Mesothelial cell of epicardium (in vitro differentiated cells): ENCODE results near the gene ACER3. TPM values are rescaled to one million over a fixed set of nuclear protein-coding genes. Genes with fewer than 3 reads are reported as not detected.

ENCODE experiments used
- DNase-seq, 2 experiments: peaks; one replicate each; pipeline ENCODE4 v3.0.0; 2021; ENCODE audit warnings: low spot score in 2 of 2; ENCODE audit not compliant: unreplicated experiment in 2 of 2
- H3K27ac Mint-ChIP-seq: 2 replicates; pipeline ENCODE4 v1.8.0; 2021; ENCODE audit warnings: mixed read lengths
- H3K27me3 Mint-ChIP-seq: 2 replicates; pipeline ENCODE4 v1.8.0; 2021; ENCODE audit warnings: low read depth, mixed read lengths
- H3K36me3 Mint-ChIP-seq: 2 replicates; pipeline ENCODE4 v1.8.0; 2021; ENCODE audit warnings: mixed read lengths
- H3K4me1 Mint-ChIP-seq: 2 replicates; pipeline ENCODE4 v1.8.0; 2021; ENCODE audit warnings: mixed read lengths
- H3K4me3 Mint-ChIP-seq: 2 replicates; pipeline ENCODE4 v1.8.0; 2021; ENCODE audit warnings: mild to moderate bottlenecking, moderate library complexity, mixed read lengths
- H3K9me3 Mint-ChIP-seq: 2 replicates; pipeline ENCODE4 v1.8.0; 2021; ENCODE audit warnings: mixed read lengths
- total RNA-seq: library from RNA; stranded (reverse); gene quantifications from 3 replicates; pipeline ENCODE4 v1.2.1, GENCODE V29; 2021
- TF ChIP-seq, protein P1 (sequence below): fragments of 200-600 bp; sonication (generic); IDR thresholded peaks from one replicate; pipeline ENCODE4 v1.5.0; 2021; ENCODE audit warnings: antibody characterized with exemption; ENCODE audit not compliant: unreplicated experiment

Gene ACER3
- total RNA-seq, 1 donor from 2014 or later, result 17.5 TPM

DNA sequence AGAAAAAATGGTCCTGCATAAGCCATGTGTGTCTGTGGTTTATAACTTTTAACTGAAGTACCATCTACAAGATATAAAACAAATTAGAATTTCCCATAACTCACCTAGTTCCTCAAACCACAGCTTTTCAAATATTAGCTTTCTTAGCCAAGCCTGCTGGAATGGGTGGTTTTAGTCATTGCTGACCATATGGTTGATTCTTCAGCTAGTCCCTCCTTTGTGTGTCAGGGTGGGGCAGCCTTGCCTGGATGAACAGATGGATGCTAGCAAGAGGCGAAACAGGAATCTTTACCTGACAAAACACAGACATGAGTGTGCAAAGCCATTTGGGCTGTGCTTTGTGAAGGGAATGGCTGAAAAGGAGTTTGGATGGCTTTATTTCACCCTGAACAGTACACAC lies 166.6 kb downstream of the ACER3 start:
- Mint-ChIP-seq H3K36me3 (no peaks in the 10 kb centered on the region), H3K27me3 (peaks cover 28% of the 10 kb centered on the region), H3K27ac (no peak overlapping the region), H3K9me3 (no peaks in the 10 kb centered on the region), H3K4me3 (no peak overlapping the region), H3K4me1 (no peaks in the 10 kb centered on the region)
- no peak for DNase-seq
- TF ChIP-seq, protein P1, sequence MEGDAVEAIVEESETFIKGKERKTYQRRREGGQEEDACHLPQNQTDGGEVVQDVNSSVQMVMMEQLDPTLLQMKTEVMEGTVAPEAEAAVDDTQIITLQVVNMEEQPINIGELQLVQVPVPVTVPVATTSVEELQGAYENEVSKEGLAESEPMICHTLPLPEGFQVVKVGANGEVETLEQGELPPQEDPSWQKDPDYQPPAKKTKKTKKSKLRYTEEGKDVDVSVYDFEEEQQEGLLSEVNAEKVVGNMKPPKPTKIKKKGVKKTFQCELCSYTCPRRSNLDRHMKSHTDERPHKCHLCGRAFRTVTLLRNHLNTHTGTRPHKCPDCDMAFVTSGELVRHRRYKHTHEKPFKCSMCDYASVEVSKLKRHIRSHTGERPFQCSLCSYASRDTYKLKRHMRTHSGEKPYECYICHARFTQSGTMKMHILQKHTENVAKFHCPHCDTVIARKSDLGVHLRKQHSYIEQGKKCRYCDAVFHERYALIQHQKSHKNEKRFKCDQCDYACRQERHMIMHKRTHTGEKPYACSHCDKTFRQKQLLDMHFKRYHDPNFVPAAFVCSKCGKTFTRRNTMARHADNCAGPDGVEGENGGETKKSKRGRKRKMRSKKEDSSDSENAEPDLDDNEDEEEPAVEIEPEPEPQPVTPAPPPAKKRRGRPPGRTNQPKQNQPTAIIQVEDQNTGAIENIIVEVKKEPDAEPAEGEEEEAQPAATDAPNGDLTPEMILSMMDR, result no peak

DNA sequence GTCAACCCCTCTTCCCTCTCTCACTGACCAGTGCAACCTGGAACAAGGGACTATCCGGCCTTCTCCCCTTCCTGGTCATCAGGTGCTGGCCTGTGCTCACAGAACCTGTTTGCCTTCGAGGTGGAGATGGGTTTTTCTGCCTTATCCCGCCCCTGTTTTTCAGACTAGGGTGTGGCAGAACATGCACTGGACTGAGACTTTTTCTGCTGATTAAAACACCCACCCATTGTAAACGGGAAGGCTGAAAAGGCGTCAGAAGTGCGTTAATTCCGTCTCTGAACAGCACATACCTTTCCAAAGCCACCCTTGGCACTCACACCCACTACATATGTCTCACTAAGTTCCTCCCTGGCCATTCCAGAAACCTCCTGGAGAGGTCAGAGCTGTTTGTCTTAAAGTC lies 169.1 kb downstream of the ACER3 start:
- Mint-ChIP-seq H3K9me3 (no peaks in the 10 kb centered on the region), H3K36me3 (no peaks in the 10 kb centered on the region)

DNA sequence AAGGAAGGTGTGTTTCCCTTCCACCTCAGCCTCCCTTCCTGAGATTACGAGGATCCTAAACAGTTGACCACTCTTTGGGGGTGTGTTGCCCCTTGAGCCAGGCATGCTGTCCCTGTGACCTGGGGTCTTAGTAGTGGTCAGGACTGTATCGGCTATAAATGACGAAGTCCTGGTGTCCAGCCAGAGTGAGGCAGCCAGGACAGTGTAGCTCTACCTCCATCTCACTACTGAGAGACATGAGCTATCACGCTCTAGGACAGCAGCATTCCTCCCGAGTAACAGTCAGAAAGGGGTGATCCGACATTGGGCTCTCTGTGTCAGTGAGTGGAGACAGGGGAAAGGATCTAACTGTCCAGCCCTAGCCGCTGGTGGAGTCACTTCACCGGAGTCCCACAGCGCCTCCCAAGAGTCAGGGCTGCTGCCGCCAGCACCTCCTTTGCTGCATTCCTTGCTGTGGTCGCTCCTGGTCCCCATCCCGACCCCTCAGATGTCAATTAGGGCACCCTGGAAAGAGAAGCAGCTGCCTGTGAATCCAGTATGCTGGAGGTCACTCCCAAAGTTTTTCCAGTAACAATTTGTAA lies 170.2 kb downstream of the ACER3 start:
- Mint-ChIP-seq H3K4me1 (peaks cover 8% of the 10 kb centered on the region), H3K27ac (no peak overlapping the region), H3K36me3 (no peaks in the 10 kb centered on the region), H3K27me3 (peaks cover 28% of the 10 kb centered on the region), H3K4me3 (no peak overlapping the region), H3K9me3 (no peaks in the 10 kb centered on the region)
- no peak for DNase-seq
- TF ChIP-seq, protein P1, result no peak

More for the DNA sequence above, 169.1 kb downstream of the ACER3 start:
- no peak for DNase-seq
- TF ChIP-seq, protein P1, result no peak
- Mint-ChIP-seq H3K27me3 (peaks cover 28% of the 10 kb centered on the region), H3K4me3 (no peak overlapping the region), H3K4me1 (no peaks in the 10 kb centered on the region), H3K27ac (no peak overlapping the region)

DNA sequence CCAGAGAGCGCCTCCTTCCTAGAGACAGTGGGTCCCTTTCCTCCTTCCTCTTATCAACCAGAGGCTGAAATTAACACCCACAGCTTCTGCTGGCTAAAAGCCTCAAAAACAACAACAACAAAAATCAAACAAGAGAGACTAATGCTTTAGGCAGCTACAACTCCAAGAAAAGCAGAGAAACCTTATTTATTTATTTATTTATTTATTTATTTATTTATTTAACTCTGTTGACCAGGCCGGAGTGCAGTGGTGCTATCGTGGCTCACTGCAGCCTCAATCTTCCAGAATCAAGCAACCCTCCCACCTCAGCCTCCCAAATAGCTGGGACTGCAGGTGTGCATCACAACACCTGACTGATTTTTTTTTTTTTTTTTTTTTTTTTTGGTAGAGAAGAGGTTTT lies 170.9 kb downstream of the ACER3 start:
- no peaks in the 10 kb centered on the region for H3K36me3 Mint-ChIP-seq
- H3K27ac Mint-ChIP-seq, result no peak overlapping the region
- peaks cover 14% of the 10 kb centered on the region for H3K4me1 Mint-ChIP-seq
- TF ChIP-seq, protein P1, result no peak
- peaks cover 32% of the 10 kb centered on the region for H3K27me3 Mint-ChIP-seq
- H3K4me3 Mint-ChIP-seq, result no peak overlapping the region
- no peak for DNase-seq
- H3K9me3 Mint-ChIP-seq, result no peaks in the 10 kb centered on the region

DNA sequence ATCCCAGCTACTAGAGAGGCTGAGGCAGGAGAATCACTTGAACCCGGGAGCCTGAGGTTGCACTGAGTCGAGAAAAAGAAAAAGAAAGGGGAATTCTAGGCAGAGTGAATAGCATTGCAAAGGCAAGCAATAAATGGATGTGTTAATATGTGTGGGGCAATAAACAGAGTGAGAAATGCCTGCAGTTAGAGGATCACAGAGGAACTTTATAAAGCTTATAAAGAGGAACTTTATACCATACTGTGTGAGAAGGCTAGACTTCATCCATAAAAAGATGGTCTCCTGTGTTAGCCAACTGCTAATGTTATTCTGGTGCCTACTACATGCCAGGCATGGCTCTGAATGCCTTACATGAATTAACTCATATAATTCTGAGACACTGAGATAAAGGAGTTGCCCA lies 174.3 kb downstream of the ACER3 start:
- Mint-ChIP-seq H3K27ac (no peak overlapping the region), H3K36me3 (no peaks in the 10 kb centered on the region), H3K9me3 (no peaks in the 10 kb centered on the region), H3K4me3 (no peak overlapping the region), H3K27me3 (peaks cover 46% of the 10 kb centered on the region), H3K4me1 (peaks cover 19% of the 10 kb centered on the region)
- TF ChIP-seq, protein P1, result no peak
- no peak for DNase-seq

DNA sequence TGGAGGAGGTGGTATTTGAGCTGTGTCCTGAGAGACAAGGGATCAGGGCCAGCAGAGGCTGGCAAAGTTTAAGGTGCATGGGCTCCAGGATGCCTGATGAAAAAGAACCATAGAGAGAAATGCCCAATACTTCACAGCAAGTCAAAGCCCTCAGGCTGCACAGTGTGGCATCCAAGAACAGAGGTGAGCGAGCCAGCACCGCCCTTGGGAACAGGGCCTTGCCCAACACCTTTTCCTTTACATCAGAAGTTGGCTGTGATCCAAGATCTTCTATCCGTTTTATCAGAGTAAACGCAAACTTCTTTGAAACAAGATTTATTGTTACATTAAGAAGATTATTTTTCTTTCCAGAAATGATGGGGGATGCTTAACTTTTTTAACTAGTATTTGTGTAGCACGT lies 174.9 kb downstream of the ACER3 start:
- peaks cover 19% of the 10 kb centered on the region for H3K4me1 Mint-ChIP-seq
- DNase-seq, result no peak
- peaks cover 45% of the 10 kb centered on the region for H3K27me3 Mint-ChIP-seq
- no peak overlapping the region for H3K4me3 Mint-ChIP-seq
- no peaks in the 10 kb centered on the region for H3K36me3 Mint-ChIP-seq
- TF ChIP-seq, protein P1, result no peak
- H3K27ac Mint-ChIP-seq, result no peak overlapping the region
- no peaks in the 10 kb centered on the region for H3K9me3 Mint-ChIP-seq
